ENCODE data around the gene CMIP.
"Not testable (repeated sequence)": the region's sequence is repeated elsewhere in the genome, so short reads cannot be mapped to it uniquely, and the experiment has no call there.

The CMIP gene

DNA sequence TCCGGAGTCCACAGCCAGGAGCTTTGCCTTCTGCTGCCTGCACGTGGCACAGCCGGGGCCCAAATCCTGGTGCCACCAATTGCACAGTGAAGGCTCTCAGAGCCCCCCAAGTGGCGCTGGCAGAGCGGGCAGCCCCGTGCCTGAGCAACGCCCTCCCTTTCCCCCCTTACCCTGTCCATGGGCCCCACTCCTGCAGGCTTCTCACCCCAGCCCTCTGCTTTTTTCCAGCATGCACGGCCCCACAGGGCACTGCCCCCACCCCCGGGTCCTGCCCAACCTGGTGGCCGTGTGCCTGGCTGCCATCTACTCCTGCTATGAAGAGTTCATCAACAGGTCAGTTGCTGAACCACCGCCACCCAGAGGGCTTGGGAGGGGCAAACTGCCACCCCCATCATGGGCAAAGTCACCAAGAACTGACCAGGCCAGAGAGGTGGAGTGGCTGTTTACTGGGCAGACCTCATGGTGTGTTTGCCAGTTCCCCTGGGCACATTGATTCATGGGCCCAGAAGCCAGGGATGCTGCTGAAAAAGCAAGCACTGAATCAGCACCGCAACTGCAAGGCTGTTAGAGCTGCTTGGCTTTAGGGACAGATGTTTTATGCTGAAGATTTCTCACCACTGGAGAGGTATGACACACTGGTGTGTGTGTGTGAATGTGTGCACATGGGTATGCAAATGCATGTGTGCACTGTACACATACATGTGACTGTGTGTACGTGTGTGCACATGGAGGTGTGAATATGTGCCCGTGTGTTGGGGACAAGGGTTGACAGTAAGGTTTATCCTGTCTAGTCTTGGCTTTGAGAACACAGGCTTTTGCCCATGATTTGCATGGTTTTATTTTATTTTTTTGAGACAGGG, 227.4 kb downstream of the CMIP start:
- DNase-seq = no peak

DNA sequence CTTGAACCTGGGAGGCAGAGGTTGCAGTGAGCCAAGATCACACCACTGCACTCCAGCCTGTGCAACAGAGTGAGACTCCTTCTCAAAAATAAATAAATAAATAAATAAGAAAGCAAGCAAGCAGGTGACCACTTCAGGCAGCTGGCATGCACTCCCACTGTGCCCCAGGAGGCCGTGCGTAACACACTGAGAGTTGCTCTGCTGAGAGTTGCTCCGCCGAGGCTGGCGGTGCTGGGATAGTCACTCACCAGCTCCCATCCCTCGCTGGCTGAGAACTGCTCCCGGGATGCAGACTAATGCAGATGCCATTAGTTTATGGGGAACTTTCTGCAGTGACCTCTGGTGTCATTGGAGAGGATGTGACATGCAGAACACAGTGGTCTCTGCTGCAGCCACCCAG, 228.8 kb downstream of the CMIP start:
- no peak for DNase-seq

DNA sequence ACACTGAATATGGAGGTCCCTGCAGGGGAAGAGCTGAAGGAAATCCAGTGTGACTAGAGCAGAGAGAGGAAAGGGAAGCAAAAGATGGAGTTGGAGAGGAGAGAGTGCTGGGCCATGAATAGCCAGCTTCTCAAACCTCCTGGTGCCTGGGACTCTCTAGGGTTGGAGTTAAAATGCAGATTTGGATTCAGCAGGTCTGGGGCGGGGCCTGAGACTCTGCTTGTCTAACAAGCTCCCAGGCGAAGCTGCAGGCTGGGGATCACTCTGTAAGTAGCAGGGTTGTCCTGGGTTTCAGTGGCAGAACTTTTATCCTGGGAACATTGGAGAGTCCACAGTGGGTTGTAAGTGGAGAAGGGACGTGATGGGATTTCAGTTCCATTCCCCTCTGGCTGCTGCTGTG, 231.1 kb downstream of the CMIP start:
- no peak for DNase-seq

DNA sequence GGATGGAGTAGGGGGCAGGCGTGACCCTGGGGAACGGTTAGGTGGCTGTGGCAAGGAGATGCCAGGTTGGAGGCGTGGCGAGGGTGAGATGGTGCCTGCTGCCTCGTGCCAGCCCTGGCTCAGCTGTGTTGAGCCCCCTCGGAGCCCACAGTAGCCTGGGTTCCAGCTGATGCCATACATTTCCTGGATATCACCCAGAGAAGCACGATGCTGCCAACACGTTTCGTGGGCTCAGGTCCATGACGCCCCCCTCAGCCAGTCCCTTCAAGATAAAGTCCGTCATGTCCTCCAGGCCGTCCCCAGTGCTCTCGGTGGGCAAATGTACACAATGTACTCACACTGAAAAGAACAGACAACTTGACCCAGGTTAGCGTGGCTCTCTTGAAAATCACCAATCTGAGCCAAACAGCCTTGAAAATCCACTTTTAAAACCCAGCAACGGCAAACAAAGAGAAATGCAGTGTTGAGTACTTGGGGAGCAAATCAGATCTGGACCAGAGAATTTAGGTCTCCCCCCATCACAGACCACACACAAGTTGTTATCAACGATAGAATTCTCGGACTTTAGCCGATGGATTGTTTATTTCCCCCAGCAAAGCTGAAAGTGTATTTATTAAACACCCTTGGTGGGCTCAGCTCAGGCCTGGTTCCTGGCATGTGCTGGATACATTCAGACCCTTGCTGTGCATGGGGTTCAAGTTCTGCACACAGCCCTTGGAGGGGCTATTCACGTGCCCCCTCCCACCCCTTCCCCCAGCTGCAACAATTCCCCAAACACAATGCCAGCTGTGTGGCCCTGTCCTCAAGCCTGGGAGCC, 231.7 kb downstream of the CMIP start:
- no peak for DNase-seq

DNA sequence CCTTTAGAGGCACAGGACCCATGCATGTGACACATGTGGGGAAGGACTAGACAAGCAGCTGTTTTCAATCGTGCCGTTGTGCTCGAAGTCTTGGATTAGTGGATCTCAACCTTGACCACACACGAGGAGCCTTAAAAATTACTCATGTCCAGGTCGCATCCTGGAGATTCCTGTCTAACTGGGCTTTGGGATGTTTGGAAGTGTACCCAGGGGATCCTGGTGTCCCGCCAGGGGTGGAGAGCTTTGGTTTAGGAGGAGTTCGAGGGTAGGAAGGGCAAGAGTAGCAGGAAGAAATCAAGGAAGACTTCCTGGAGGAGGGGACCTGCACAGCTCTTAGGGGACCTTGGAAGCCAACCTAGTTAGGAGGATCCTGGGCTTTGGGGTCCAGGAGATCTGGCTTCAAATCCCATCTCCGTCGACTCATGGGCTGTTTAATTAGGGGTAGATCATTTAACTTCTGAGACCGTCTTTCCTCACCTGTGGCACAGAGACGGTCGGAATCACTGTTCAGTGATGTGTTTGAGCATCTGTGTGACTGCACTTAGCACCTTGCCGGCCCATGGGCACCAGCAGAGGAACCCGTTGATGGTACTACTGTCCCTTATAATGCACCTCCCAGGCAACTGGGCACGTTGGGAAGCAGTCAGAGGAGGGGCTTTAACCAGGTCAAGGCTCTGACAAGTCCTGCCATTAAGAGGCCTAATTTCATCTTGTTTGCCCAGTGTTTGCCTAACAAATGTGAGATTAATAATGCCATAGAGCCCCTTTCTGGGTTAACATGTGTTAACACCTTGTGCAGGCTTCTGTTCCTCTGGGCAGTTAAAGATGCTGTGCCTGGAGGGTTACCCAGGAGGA, 232.5 kb downstream of the CMIP start:
- no peak for DNase-seq

DNA sequence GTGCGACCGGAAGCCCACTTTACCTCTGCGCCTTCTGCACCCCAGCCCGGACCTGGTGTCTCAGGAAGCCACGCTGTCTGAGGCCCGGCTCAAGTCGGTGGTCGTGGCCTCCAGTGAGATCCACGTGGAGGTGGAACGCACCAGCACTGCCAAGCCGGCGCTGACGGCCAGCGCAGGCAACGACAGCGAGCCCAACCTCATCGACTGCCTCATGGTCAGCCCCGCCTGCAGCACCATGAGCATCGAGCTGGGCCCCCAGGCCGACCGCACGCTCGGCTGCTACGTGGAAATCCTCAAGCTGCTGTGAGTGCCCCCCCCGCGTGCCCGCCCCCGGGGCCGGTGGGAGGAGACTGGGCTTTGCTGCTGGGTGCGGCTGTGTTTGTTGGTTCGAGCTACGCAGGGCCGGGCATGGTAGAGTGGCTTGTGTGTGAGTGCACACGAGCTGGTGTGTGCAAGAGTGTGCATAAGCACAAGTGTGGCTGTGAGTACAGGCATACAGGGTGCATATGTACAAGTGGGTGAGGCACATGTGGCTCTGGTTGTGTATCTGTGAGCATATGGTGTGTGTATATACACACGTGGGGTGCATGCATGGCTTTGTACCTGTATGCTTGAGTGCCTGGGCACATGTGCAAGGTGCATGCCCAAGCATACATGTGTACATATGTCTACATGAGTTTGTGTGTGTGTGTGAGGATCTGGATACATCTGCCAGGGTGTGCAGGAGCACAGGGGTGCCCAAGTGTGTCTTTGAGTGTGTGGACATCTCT, 233.9 kb downstream of the CMIP start:
- no peak for DNase-seq

- no peak for DNase-seq
These were observed 235.3 kb downstream of the CMIP start for GRCh38 chr16:81679721-81680430.

DNA sequence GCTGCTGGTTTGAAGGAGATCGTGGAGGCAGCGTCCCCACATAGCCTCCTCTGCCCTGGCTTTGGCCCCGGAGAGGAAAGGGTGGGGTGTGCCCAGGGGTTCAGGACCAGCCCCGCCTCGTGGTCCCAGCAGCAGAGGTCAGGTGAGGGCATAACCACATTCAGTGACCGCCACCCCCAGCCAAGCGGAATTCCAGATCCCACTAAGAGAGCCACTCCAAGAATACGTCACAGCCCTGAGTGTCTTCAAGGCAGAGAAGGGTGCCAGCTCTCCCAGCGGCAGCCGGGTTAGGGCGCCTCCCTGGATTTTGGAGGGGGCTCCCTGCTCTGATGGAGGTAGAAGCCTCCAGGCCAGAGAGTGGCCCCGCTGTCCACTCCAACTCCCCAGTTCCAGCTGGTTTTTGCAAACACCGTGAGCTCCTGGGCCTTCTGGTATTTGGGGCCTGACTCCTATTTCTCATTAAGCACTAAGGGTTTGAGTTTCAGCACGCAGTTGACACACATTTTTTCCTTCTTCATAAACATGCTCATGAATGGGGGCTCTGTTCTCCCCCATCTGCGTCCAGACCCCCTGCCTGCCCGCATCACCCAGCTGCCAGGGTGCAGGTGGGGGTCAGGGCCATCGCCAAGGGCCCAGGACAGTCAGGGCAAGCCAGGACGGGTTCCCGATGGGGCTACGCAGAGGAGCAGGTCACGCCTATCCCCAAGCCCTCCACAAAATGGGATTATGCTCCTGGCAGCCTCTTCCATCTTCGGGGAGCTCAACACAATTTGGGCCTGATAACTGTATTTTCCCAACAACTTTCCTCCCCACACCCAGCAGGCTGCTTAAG, 236.1 kb downstream of the CMIP start:
- DNase-seq = no peak

DNA sequence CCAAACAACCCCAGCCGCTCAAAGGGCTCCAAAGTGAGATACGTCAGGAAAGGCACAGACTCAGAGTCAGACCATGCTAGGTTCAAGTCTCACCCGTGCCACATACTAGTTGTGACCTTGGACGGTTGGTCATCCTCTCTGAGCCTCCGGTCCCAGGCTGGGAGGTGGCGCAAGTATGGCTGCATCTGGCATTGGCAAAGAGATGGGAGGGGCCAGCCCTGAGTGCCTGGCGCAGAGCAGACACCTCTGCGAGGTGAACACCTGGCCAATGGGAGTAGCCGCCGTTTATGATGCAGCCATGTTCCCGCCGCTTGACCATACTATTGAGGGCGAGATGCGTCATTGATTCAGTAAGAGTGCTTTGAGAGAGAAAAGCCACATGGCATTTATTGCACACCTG, 236.7 kb downstream of the CMIP start:
- DNase-seq = no peak

- no peak for DNase-seq
These were observed 239.7 kb downstream of the CMIP start for GRCh38 chr16:81684242-81684837.

DNA sequence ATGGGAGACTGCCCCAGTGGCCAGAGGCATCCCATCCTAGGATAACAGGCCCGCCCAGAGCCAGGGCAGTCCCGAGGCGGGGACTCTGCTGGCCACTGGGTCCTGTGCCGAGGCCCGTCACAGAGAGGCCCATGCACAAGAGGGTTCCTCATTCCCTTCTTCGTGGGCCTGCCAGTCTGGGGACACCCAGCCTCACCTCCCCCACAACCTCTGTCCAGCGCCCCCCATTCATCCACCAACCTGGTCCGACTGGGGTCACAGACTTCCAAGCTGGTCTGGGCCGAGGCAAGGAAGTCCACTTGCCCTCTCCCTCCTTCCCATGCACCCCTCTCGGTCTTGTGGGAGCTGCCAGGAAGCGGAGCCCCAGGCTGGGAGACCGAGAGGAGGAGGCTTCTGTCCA, 240.3 kb downstream of the CMIP start:
- DNase-seq = no peak

DNA sequence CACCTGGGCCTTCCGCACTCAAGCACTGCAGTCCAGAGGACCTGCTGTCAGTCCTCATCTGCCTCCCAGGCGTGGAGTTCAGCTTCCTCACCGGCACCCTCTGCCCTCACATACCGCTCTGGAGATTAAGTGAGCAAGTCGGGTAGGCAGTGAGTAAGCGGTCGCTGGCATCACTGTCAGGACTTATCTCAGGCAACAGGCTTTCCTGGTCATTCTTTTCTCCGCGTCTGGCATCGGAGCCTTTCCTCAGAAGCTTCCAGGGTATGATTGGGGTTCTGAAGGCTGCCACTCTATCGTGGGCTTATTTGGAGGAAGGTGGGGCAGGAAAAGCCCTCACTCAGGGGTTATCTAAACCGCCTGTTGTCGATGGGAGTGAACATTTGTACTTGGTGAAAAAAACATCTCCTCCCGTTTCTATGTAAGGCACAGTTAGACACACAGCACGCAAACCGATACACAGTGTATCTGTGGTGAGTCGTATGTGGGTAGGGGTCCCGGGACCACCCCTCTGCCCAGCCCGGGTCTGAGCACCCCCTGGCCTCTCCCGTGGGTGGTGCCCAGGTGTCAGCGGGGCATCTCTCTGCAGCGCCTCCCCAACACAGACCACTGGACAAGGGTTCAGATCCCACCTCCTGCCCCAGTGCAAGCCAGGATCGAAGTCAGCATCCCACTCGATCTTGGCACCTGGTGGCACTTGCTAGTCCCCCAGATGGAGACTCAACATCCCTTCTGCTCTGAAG, 242.0 kb downstream of the CMIP start:
- no peak for DNase-seq

DNA sequence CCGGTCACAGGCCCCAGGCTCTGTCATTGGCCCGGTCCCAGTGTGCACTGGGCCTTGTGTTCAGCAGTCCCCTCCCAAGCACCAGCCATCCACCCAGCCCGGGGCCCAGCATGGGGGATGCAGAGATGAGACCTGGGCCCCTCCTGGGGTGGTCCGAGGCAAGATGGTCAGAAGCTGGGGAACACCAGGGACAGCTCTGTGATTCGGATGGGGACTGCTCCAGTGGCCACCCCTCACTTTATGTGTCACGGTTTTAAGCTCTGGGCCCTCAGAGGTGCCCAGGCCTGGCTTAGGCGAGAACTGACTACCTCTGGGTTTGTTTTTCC, 242.5 kb downstream of the CMIP start:
- no peak for DNase-seq

DNA sequence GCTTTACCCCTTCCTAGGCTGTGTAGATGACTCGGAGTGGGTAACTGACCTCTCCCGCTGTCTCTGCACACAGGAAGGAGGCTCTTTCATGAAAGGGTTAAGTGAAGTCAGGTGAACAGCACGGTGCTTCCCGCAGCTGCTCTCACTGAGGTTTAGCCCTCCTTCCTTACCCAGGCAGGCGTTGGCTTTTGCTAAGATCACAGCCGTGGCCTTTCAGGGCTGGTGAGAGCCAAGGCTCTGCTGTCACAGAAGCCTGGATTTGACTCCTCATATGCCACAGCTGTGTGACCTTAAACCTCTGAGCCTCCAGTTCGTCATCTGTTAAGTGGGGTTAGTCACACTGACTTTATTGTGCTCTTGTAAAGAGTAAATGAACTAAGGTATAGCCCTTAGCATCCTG, 243.6 kb downstream of the CMIP start:
- DNase-seq = peak; percentile 47

DNA sequence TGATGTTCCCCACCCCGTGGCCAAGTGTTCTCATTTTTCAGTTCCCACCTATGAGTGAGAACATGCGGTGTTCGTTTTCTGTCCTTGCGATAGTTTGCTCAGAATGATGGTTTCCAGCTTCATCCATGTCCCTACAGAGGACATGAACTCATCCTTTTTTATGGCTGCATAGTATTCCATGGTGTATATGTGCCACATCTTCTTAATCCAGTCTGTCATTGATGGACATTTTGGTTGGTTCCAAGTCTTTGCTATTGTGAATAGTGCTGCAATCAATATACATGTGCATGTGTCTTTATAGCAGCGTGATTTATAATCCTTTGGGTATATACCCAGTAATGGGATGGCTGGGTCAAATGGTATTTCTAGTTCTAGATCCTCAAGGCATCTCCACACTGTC, 244.2 kb downstream of the CMIP start:
- DNase-seq = not testable (repeated sequence)

- DNase-seq = no peak
These were observed 247.4 kb downstream of the CMIP start for GRCh38 chr16:81692021-81692420.

DNA sequence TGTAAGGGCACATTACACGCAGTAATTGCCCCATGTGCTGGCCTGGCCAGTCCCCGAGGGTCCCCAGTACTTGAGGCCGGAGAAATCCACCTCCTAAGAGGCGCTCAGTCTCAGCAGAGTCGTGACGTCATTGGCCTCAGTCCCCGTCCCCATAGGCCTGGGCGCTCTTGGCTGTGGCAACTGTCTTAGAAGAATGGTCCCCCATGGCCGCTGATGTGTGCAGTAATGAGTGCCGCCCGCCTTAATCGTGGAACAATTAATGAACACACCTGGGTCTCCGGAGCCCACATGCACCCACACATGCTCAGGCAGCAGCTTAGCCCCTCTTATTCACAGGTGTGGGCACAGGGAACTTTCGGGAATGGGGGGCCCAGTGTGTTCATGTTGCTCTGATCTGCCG, 248.0 kb downstream of the CMIP start:
- DNase-seq = no peak

DNA sequence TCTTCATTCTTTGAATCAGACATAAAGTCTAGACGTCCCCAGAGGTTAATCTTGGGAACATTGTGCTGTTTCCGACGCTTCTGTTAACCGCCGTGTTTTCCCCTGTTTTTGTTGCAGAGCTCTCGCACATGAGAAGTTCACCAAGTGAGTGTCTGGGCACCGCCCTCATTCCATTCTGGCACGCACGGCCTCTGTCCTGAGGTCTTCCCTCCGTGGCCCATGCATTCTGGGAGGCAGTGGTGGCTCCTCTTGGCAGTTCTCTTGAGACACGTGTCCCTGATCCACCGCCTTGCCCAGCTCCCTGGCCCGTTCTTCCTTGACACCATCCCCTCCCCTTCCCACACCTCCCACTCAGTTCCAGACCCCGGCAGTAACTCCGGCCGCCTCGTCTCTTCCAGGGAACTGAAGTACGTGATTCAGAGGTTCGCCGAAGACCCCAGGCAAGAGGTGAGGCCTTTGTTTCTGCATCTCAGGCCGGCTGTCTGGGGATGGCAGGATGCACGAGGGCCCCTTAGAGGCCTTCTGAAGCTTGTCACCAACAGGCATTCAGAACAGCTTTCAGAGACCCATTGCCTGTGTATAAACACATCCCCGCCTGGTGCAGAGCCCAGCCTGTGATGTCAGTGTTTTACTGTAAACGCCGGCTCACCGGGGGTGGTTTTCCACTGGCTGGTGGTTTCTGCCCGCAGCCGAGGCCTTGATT, 248.6 kb downstream of the CMIP start:
- no peak for DNase-seq

GRCh38 chr16:81693744-81694303, 249.2 kb downstream of the CMIP start:
- DNase-seq = no peak

Data from stimulated activated CD4-positive, alpha-beta T cell treated with anti-CD3 and anti-CD28 coated beads, Interleukin-1b, Interleukin-23, amount 100 ng/mL, for 48 hours (primary cell).